Measurements from ENCODE around the gene GPX4. TPM values are rescaled to one million over a fixed set of nuclear protein-coding genes. Genes with fewer than 3 reads are reported as not detected.

The GPX4 gene
- total and polyA plus RNA-seq, 10 of the 15 experiments (the other 5 are each of a cell fraction or from before 2014, with no cell fraction given): 33.3 to 749 (median 297) TPM

DNA sequence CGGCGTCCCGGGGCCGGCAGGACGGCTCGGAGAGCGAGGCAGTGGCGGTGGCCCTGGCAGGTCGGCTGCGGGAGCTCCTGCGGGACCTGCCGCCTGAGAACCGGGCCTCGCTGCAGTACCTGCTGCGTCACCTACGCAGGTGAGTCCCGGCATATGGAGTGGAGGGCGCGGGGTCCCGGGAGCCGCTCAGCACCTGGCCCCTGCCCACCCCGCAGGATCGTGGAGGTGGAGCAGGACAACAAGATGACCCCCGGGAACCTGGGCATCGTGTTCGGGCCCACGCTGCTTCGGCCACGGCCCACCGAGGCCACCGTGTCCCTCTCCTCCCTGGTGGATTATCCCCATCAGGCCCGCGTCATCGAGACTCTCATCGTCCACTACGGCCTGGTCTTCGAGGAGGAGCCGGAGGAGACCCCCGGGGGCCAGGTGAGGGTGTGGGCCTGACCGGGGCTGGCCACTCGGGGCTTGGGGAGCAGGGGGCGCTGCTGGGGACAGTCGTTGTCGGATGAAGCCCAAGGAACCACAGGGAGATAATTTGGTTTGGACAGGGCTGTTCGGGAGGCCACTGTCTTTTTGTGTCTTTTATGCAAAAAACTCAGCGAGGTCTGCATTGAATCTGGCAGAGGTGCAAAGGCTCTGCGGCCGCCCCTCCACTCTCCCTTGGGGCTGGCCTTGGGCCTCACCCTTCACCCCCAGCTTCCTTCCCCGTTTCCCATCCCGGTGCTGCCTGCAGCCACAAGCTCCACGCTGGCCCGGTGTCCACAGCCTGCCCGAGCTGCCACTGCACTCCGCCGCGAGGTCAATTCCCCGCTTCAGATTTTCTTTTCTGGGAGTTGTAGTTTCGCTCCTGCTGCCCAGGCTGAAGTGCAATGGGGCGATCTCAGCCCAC lies 20.6 kb upstream of the GPX4 start:
- Histone ChIP-seq H3K27me3 (replicated peaks in 1 of 2; ENCODE audit: control insufficient read depth in 2 of 2, insufficient read depth in 2 of 2, low read length in 1 of 2) (no peaks in the 10 kb centered on the region), H3K27ac (ENCODE audit: control insufficient read depth, insufficient read depth) (no peak overlapping the region), H3K79me2 (ENCODE audit: control insufficient read depth, insufficient read depth, low read length) (no peaks in the 10 kb centered on the region; the same call in 1 of the 2 replicates), H3K36me3 (ENCODE audit: control insufficient read depth in 2 of 2, insufficient read depth in 2 of 2, low read length in 1 of 2) (peaks cover 19 to 60% of the 10 kb centered on the region in 2 experiments), H3K9ac (ENCODE audit: control insufficient read depth, insufficient read depth, low read length) (no peak overlapping the region), H3K4me2 (ENCODE audit: control insufficient read depth, insufficient read depth) (no peak overlapping the region), H2AFZ (ENCODE audit: control insufficient read depth, low read depth, low read length) (no peak overlapping the region), H3K4me1 (ENCODE audit: control insufficient read depth, insufficient read depth, low read length) (peaks cover 19% of the 10 kb centered on the region), H3K4me3 (no peak overlapping the region), H4K20me1 (ENCODE audit: control insufficient read depth, insufficient read depth) (no peaks in the 10 kb centered on the region; the same call in 1 of the 2 replicates), H3K9me3 (replicated peaks; ENCODE audit: control insufficient read depth, insufficient read depth, low read length) (no peaks in the 10 kb centered on the region)
- WGBS (ENCODE audit: insufficient coverage, insufficient replicate concordance, low lambda C conversion rate, missing lambda C conversion rate): 79% methylated on average over 57 of the region's 59 CpGs
- ChIA-PET CTCF (interaction anchor here (1.1 kb wide), 1 partner anchor 30 kb away, joined by 6 read pairs; no protein-coding TSS in a partner anchor), RAD21 (ENCODE audit: unreplicated experiment) (interaction anchor here (0.9 kb wide), 1 partner anchor 16 kb away, joined by 3 read pairs; the partner anchor contains the start of gene ARHGAP45), SMC1A (ENCODE audit: uncharacterized antibody, unreplicated experiment) (no interaction called here), POLR2A (interaction anchor here (0.9 to 1.8 kb wide), 3 partner anchors 11 to 22 kb away, joined by 3 to 9 read pairs (median 3); partner anchors contain the start of gene POLR2E)
- BruUV-seq (replicated peaks): no TSS peak
- intact Hi-C loops (cut with micrococcal nuclease; ENCODE audit: unreplicated experiment): no loop called here
- in situ Hi-C loops (cut with MboI): no loop called here
- no peak for ATAC-seq
- no peak for DNase-seq (ENCODE audit: low read depth, low spot score)
- FAIRE-seq: no peak
- no peak for TF ChIP-seq SUPT20H (IDR thresholded peaks at IDR 0.05; ENCODE audit: borderline replicate concordance, control insufficient read depth, low read depth, low read length)
- no peak for TF ChIP-seq PBX3 (IDR thresholded peaks at IDR 0.05; ENCODE audit: insufficient replicate concordance, low read depth, low read length)
- TF ChIP-seq ZNF207 (IDR thresholded peaks at IDR 0.05; ENCODE audit: borderline replicate concordance): no peak
- TF ChIP-seq ATF2 (IDR thresholded peaks at IDR 0.05; ENCODE audit: low read length): no peak
- no peak for TF ChIP-seq EZH2 (IDR thresholded peaks at IDR 0.05; ENCODE audit: borderline replicate concordance, control insufficient read depth, low read depth, low read length)
- no peak for TF ChIP-seq PAX8 (IDR thresholded peaks at IDR 0.05)
- no peak for TF ChIP-seq NFIC (IDR thresholded peaks at IDR 0.05; ENCODE audit: low read depth, low read length)
- TF ChIP-seq, protein P1, sequence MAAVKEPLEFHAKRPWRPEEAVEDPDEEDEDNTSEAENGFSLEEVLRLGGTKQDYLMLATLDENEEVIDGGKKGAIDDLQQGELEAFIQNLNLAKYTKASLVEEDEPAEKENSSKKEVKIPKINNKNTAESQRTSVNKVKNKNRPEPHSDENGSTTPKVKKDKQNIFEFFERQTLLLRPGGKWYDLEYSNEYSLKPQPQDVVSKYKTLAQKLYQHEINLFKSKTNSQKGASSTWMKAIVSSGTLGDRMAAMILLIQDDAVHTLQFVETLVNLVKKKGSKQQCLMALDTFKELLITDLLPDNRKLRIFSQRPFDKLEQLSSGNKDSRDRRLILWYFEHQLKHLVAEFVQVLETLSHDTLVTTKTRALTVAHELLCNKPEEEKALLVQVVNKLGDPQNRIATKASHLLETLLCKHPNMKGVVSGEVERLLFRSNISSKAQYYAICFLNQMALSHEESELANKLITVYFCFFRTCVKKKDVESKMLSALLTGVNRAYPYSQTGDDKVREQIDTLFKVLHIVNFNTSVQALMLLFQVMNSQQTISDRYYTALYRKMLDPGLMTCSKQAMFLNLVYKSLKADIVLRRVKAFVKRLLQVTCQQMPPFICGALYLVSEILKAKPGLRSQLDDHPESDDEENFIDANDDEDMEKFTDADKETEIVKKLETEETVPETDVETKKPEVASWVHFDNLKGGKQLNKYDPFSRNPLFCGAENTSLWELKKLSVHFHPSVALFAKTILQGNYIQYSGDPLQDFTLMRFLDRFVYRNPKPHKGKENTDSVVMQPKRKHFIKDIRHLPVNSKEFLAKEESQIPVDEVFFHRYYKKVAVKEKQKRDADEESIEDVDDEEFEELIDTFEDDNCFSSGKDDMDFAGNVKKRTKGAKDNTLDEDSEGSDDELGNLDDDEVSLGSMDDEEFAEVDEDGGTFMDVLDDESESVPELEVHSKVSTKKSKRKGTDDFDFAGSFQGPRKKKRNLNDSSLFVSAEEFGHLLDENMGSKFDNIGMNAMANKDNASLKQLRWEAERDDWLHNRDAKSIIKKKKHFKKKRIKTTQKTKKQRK (IDR thresholded peaks at IDR 0.05; ENCODE audit: low read depth, low read length): no peak
- TF ChIP-seq MYB (IDR thresholded peaks at IDR 0.05; ENCODE audit: borderline replicate concordance, low read depth, low read length): no peak
- no peak for TF ChIP-seq E2F4 (IDR thresholded peaks at IDR 0.05; ENCODE audit: low read depth, low read length)
- TF ChIP-seq ASH2L (IDR thresholded peaks at IDR 0.05; ENCODE audit: borderline replicate concordance, low read depth): no peak
- TF ChIP-seq ZNF274 (IDR thresholded peaks at IDR 0.05; ENCODE audit: insufficient read depth, insufficient read length): no peak
